PFSK-1 (cell line): ENCODE data around the gene FGFR2.

Experiments used
- FOXP2 ChIP-seq: optimal IDR thresholded peaks from 2 replicates; pipeline ENCODE3; 2011; ENCODE audit warnings: borderline replicate concordance, control low read depth, inconsistent platforms; ENCODE audit not compliant: insufficient read depth; ENCODE audit errors: extremely low read length, extremely low read depth
- POLR2AphosphoS5 ChIP-seq: IDR thresholded peaks from 2 replicates; pipeline ENCODE4 v1.6.1; 2012; ENCODE audit warnings: low read depth, mild to moderate bottlenecking, control low read depth, low read length, moderate library complexity
- REST ChIP-seq, 2 experiments: IDR thresholded peaks; 2 replicates each; pipeline versions ENCODE4 v1.6.1 to v1.8.0; 2011 to 2012; ENCODE audit warnings: low read depth in 2 of 2, low read length in 2 of 2, control low read depth in 1 of 2, inconsistent platforms in 1 of 2, mild to moderate bottlenecking in 1 of 2, moderate library complexity in 1 of 2; ENCODE audit not compliant: insufficient read depth in 1 of 2
- SIN3A ChIP-seq: IDR thresholded peaks from 2 replicates; pipeline ENCODE4 v1.6.1; 2012; ENCODE audit warnings: mild to moderate bottlenecking, low read length, moderate library complexity, borderline replicate concordance; ENCODE audit not compliant: insufficient read depth
- TAF1 ChIP-seq: IDR thresholded peaks from 2 replicates; pipeline ENCODE4 v1.6.1; 2012; ENCODE audit warnings: low read length, control low read depth, borderline replicate concordance; ENCODE audit not compliant: insufficient read depth

The FGFR2 gene

GRCh38 chr10:121521794-121522556 lies 76.3 kb downstream of the FGFR2 start:
- TF ChIP-seq TAF1 (no peak), POLR2AphosphoS5 (no peak), SIN3A (no peak), REST (IDR thresholded peaks at IDR 0.05; ENCODE audit: insufficient read depth in 1 of 2, low read depth in 2 of 2, low read length in 2 of 2) (no peak), FOXP2 (no peak)

GRCh38 chr10:121519901-121520493 lies 78.2 kb downstream of the FGFR2 start:
- TF ChIP-seq FOXP2 (no peak), POLR2AphosphoS5 (no peak), SIN3A (no peak)

GRCh38 chr10:121519411-121519810 lies 78.8 kb downstream of the FGFR2 start:
- TF ChIP-seq POLR2AphosphoS5 (no peak), FOXP2 (no peak), REST (IDR thresholded peaks at IDR 0.05; ENCODE audit: insufficient read depth in 1 of 2, low read depth in 2 of 2, low read length in 2 of 2) (no peak), TAF1 (no peak), SIN3A (no peak)

GRCh38 chr10:121518333-121518732 lies 79.9 kb downstream of the FGFR2 start:
- TF ChIP-seq POLR2AphosphoS5, result no peak
- TF ChIP-seq TAF1, result no peak
- no peak for TF ChIP-seq SIN3A
- TF ChIP-seq FOXP2, result no peak
- TF ChIP-seq REST (IDR thresholded peaks at IDR 0.05; ENCODE audit: insufficient read depth in 1 of 2, low read depth in 2 of 2, low read length in 2 of 2), result no peak

- TF ChIP-seq REST (IDR thresholded peaks at IDR 0.05; ENCODE audit: insufficient read depth in 1 of 2, low read depth in 2 of 2, low read length in 2 of 2), result no peak
- TF ChIP-seq POLR2AphosphoS5, result no peak
- TF ChIP-seq TAF1, result no peak
- no peak for TF ChIP-seq SIN3A
- TF ChIP-seq FOXP2, result no peak
Observed at GRCh38 chr10:121516093-121516865, 82.0 kb downstream of the FGFR2 start.
